Caco-2 (cell line): ENCODE results near the gene CCT5. TPM values are rescaled to one million over a fixed set of nuclear protein-coding genes. Genes with fewer than 3 reads are reported as not detected.
A peak's percentile ranks its signal among the peaks of the same experiment; 100 is the strongest.

ENCODE experiments used
- BruUV-seq: library from RNA; stranded (reverse); fragments of 400-500 nt; replicated peaks from 2 replicates; lab custom pipeline; 2021; lab: Mats Ljungman, UMichigan
- CTCF ChIA-PET: fragments of 300-600 bp; sonication (Branson Sonifier 250); formaldehyde crosslinking; loops from one replicate; lab custom pipeline; 2022; ENCODE audit warnings: antibody characterized with exemption; lab: Charles Lee
- POLR2A ChIA-PET: fragments of 300-600 bp; sonication (Branson Sonifier 250); formaldehyde crosslinking; loops from one replicate; lab custom pipeline; 2022; ENCODE audit warnings: antibody characterized with exemption; lab: Charles Lee
- DNase-seq, 2 experiments: peaks; one replicate each; pipeline versions ENCODE4 v3.0.0 to v3.0.0-alpha.2; 2020 to 2022
- H3K27me3 ChIP-seq: replicated peaks from 2 replicates; pipeline ENCODE4 v1.6.0; 2011; ENCODE audit warnings: low read length; ENCODE audit not compliant: control insufficient read depth, insufficient read depth
- H3K36me3 ChIP-seq: 2 replicates; pipeline ENCODE4 v1.5.1; 2011; ENCODE audit warnings: low read length; ENCODE audit not compliant: control insufficient read depth, insufficient read depth
- H3K4me1 ChIP-seq: fragments of 250-450 bp; sonication (Bioruptor Pico); 2 replicates; pipeline ENCODE4 v1.5.1; 2020; ENCODE audit warnings: mild to moderate bottlenecking
- H3K4me3 ChIP-seq: 2 replicates; pipeline ENCODE4 v1.5.1; 2011; ENCODE audit warnings: low read depth, mild to moderate bottlenecking, control low read depth, low read length
- H3K9me3 ChIP-seq: fragments of 250-450 bp; sonication (Bioruptor Pico); 2 replicates; pipeline ENCODE4 v1.5.1; 2020; ENCODE audit warnings: mild to moderate bottlenecking, moderate library complexity
- H3K27ac Mint-ChIP-seq: one replicate; pipeline ENCODE4 v1.8.0; 2022; ENCODE audit warnings: mixed read lengths; ENCODE audit not compliant: unreplicated experiment
- H3K27me3 Mint-ChIP-seq: one replicate; pipeline ENCODE4 v1.8.0; 2022; ENCODE audit warnings: mixed read lengths; ENCODE audit not compliant: insufficient read depth, unreplicated experiment
- H3K36me3 Mint-ChIP-seq: one replicate; pipeline ENCODE4 v1.8.0; 2022; ENCODE audit warnings: mild to moderate bottlenecking, mixed read lengths; ENCODE audit not compliant: insufficient read depth, unreplicated experiment
- H3K4me1 Mint-ChIP-seq: one replicate; pipeline ENCODE4 v1.8.0; 2022; ENCODE audit warnings: low read depth, mixed read lengths; ENCODE audit not compliant: unreplicated experiment
- H3K4me3 Mint-ChIP-seq: one replicate; pipeline ENCODE4 v1.8.0; 2022; ENCODE audit warnings: mild to moderate bottlenecking, moderate library complexity, mixed read lengths; ENCODE audit not compliant: unreplicated experiment
- H3K9me3 Mint-ChIP-seq: one replicate; pipeline ENCODE4 v1.8.0; 2022; ENCODE audit warnings: mixed read lengths; ENCODE audit not compliant: unreplicated experiment
- CTCF ChIP-seq, 2 experiments: fragments of 200-600 bp in 1 of 2; IDR thresholded peaks; 1 replicate in 1 of 2; 2 replicates in 1 of 2; pipeline versions ENCODE4 v1.5.1 to v1.8.0; 2011 to 2022; ENCODE audit warnings: antibody characterized with exemption in 1 of 2, control low read depth in 1 of 2, inconsistent platforms in 1 of 2, low read depth in 1 of 2, low read length in 1 of 2, mild to moderate bottlenecking in 1 of 2, moderate library complexity in 1 of 2; ENCODE audit not compliant: insufficient read depth in 1 of 2, severe bottlenecking in 1 of 2, unreplicated experiment in 1 of 2
- intact Hi-C: fragments of 100-400 bp; cut with micrococcal nuclease; formaldehyde crosslinking; loops from one replicate; pipeline ENCODE4 v1.10.0; 2022; ENCODE audit not compliant: unreplicated experiment
- total RNA-seq: library from RNA; stranded (reverse); gene quantifications from 2 replicates; pipeline ENCODE4 v1.2.3, GENCODE V29; 2022

The CCT5 gene
- total RNA-seq, 1 experiment from 2014 or later = 462 TPM

- peaks cover 5% of the 10 kb centered on the region; the same call in 1 of the 2 replicates for H3K9me3 ChIP-seq
- Mint-ChIP-seq H3K27ac (peak overlapping the region; percentile 87), H3K4me3 (peak overlapping the region; percentile 92), H3K9me3 (peaks cover 8% of the 10 kb centered on the region), H3K36me3 (peaks cover 6% of the 10 kb centered on the region), H3K27me3 (no peaks in the 10 kb centered on the region), H3K4me1 (peaks cover 13% of the 10 kb centered on the region)
- ChIA-PET POLR2A (no interaction called here), CTCF (interaction anchor here (2.2 kb wide), 1 partner anchor 22 kb away, joined by 8 read pairs; no protein-coding TSS in a partner anchor)
- intact Hi-C loops = no loop called here
- DNase-seq = no peak
- H3K4me3 ChIP-seq = no peak overlapping the region
- BruUV-seq = no TSS peak
- H3K27me3 ChIP-seq = no peaks in the 10 kb centered on the region
- H3K36me3 ChIP-seq = no peaks in the 10 kb centered on the region
- TF ChIP-seq CTCF (IDR thresholded peaks at IDR 0.05; ENCODE audit: insufficient read depth in 1 of 2, low read depth in 1 of 2, low read length in 1 of 2, severe bottlenecking in 1 of 2, unreplicated experiment in 1 of 2) = no peak
- peaks cover 4% of the 10 kb centered on the region for H3K4me1 ChIP-seq
These were observed 56.0 kb downstream of the CCT5 start for GRCh38 chr5:10306114-10306513.

GRCh38 chr5:10306806-10307205 is 56.7 kb downstream of the CCT5 start:
- Mint-ChIP-seq H3K27ac (peak overlapping the region; percentile 87), H3K27me3 (no peaks in the 10 kb centered on the region), H3K4me3 (peak overlapping the region; percentile 92), H3K9me3 (peaks cover 8% of the 10 kb centered on the region), H3K4me1 (peaks cover 13% of the 10 kb centered on the region), H3K36me3 (peaks cover 6% of the 10 kb centered on the region)
- TF ChIP-seq CTCF (IDR thresholded peaks at IDR 0.05; ENCODE audit: insufficient read depth in 1 of 2, low read depth in 1 of 2, low read length in 1 of 2, severe bottlenecking in 1 of 2, unreplicated experiment in 1 of 2) = no peak
- Histone ChIP-seq H3K36me3 (no peaks in the 10 kb centered on the region), H3K9me3 (peaks cover 5% of the 10 kb centered on the region; the same call in 1 of the 2 replicates), H3K4me3 (peak overlapping the region; percentile 69), H3K4me1 (peaks cover 4% of the 10 kb centered on the region), H3K27me3 (no peaks in the 10 kb centered on the region)
- DNase-seq = no peak
- intact Hi-C loops = no loop called here
- CTCF ChIA-PET = interaction anchor here (2.2 kb wide), 1 partner anchor 23 kb away, joined by 8 read pairs; no protein-coding TSS in a partner anchor
- BruUV-seq = no TSS peak
- POLR2A ChIA-PET = interaction anchor here (0.7 kb wide), 1 partner anchor 12 kb away, joined by 3 read pairs; no protein-coding TSS in a partner anchor

GRCh38 chr5:10307206-10308148 is 57.4 kb downstream of the CCT5 start, which contains the start of gene CMBL:
CMBL (minus strand) TSS chr5:10307902; CDS start chr5:10290762, 17,140 bp downstream.
- POLR2A ChIA-PET = interaction anchor here (0.7 kb wide), 1 partner anchor 12 kb away, joined by 3 read pairs; no protein-coding TSS in a partner anchor
- Mint-ChIP-seq H3K36me3 (peaks cover 6% of the 10 kb centered on the region), H3K9me3 (peaks cover 8% of the 10 kb centered on the region), H3K4me3 (peak within 1 kb of the TSS; percentile 92), H3K4me1 (peaks cover 13% of the 10 kb centered on the region), H3K27ac (peak within 1 kb of the TSS; percentile 87), H3K27me3 (no peaks in the 10 kb centered on the region)
- no TSS peak for BruUV-seq
- peak; percentile 61 to 63 for DNase-seq
- TF ChIP-seq CTCF (IDR thresholded peaks at IDR 0.05; ENCODE audit: insufficient read depth in 1 of 2, low read depth in 1 of 2, low read length in 1 of 2, severe bottlenecking in 1 of 2, unreplicated experiment in 1 of 2) = no peak
- intact Hi-C loops = loop anchor here (1.0 kb wide), 1 partner anchor 46 kb away; the partner anchor contains the start of gene MARCHF6
- Histone ChIP-seq H3K4me1 (peaks cover 4% of the 10 kb centered on the region), H3K27me3 (no peaks in the 10 kb centered on the region), H3K4me3 (peak within 1 kb of the TSS; percentile 69), H3K9me3 (peaks cover 5% of the 10 kb centered on the region; the same call in 1 of the 2 replicates), H3K36me3 (no peaks in the 10 kb centered on the region)
- CTCF ChIA-PET = no interaction called here
